HEK293 (cell line): ENCODE data around the gene ZNF8.
A peak's percentile ranks its signal among the peaks of the same experiment; 100 is the strongest.

Experiments used
- CTCF ChIA-PET: fragments of 350-600 bp; formaldehyde crosslinking; extraction: SDS; loops from one replicate; lab custom pipeline; 2021; ENCODE audit warnings: antibody characterized with exemption; lab: Yijun Ruan, JAX
- POLR2A ChIA-PET: fragments of 300-600 bp; formaldehyde crosslinking; extraction: SDS; loops from one replicate; lab custom pipeline; 2020; ENCODE audit warnings: antibody characterized with exemption, inconsistent platforms; lab: Yijun Ruan, JAX
- H3K27ac ChIP-seq: fragments of 200-500 bp; sonication (Bioruptor generic); 2 replicates; pipeline ENCODE4 v1.5.1; 2014; ENCODE audit warnings: low read depth, low read length, control low read depth, inconsistent platforms; ENCODE audit errors: extremely low read depth
- H3K36me3 ChIP-seq, 2 experiments: fragments of 200-500 bp in 1 of 2; sonication (Bioruptor generic) in 1 of 2; 1 replicate in 1 of 2; 2 replicates in 1 of 2; pipeline ENCODE4 v1.5.1; 2014 to 2017; ENCODE audit warnings: inconsistent platforms in 2 of 2, low read length in 2 of 2; ENCODE audit not compliant: control insufficient read depth in 2 of 2, insufficient read depth in 1 of 2
- H3K4me1 ChIP-seq: fragments of 200-500 bp; sonication (Bioruptor generic); 2 replicates; pipeline ENCODE4 v1.5.1; 2014; ENCODE audit warnings: mild to moderate bottlenecking, low read length, inconsistent platforms; ENCODE audit not compliant: control insufficient read depth, insufficient read depth
- H3K4me3 ChIP-seq: 2 replicates; pipeline ENCODE4 v1.5.1; 2011; ENCODE audit warnings: low read depth, mild to moderate bottlenecking, control low read depth, low read length, moderate library complexity
- H3K9me3 ChIP-seq: fragments of 200-500 bp; sonication (Bioruptor generic); 2 replicates; pipeline ENCODE4 v1.5.1; 2014; ENCODE audit warnings: low read depth, low read length, inconsistent platforms; ENCODE audit not compliant: control insufficient read depth, insufficient read depth
- ATF2 ChIP-seq: fragments of 450-650 bp; formaldehyde crosslinking; IDR thresholded peaks from 2 replicates; pipeline ENCODE4 v1.5.1; 2016; ENCODE audit warnings: missing biosample characterization, missing genetic modification characterization, low read depth
- HOXD13 ChIP-seq: sonication (generic); formaldehyde crosslinking; IDR thresholded peaks from 2 replicates; pipeline ENCODE4 v1.8.0; 2022; ENCODE audit warnings: missing genetic modification reagents, borderline replicate concordance
- KLF1 ChIP-seq: fragments of 450-650 bp; formaldehyde crosslinking; IDR thresholded peaks from 2 replicates; pipeline ENCODE4 v1.5.1; 2016; ENCODE audit warnings: missing biosample characterization, missing genetic modification characterization
- KLF8 ChIP-seq: fragments of 450-650 bp; formaldehyde crosslinking; IDR thresholded peaks from 2 replicates; pipeline ENCODE4 v1.5.1; 2016; ENCODE audit warnings: missing biosample characterization, missing genetic modification characterization
- MZF1 ChIP-seq: fragments of 450-650 bp; formaldehyde crosslinking; IDR thresholded peaks from 2 replicates; pipeline ENCODE4 v1.5.1; 2017; ENCODE audit warnings: missing biosample characterization, missing genetic modification characterization, borderline replicate concordance
- PRDM1 ChIP-seq: fragments of 450-650 bp; formaldehyde crosslinking; IDR thresholded peaks from 2 replicates; pipeline ENCODE4; 2016; ENCODE audit warnings: missing biosample characterization, missing genetic modification characterization
- SCRT1 ChIP-seq: fragments of 450-650 bp; formaldehyde crosslinking; IDR thresholded peaks from 2 replicates; pipeline ENCODE4 v1.5.1; 2016; ENCODE audit warnings: missing biosample characterization, missing genetic modification characterization, borderline replicate concordance
- ZBTB17 ChIP-seq: fragments of 450-650 bp; formaldehyde crosslinking; IDR thresholded peaks from 2 replicates; pipeline ENCODE4 v1.5.1; 2016; ENCODE audit warnings: missing biosample characterization, missing genetic modification characterization
- ZBTB48 ChIP-seq: fragments of 450-650 bp; formaldehyde crosslinking; IDR thresholded peaks from 2 replicates; pipeline ENCODE4 v1.5.1; 2016; ENCODE audit warnings: missing biosample characterization, missing genetic modification characterization
- ZNF221 ChIP-seq: fragments of 450-650 bp; formaldehyde crosslinking; IDR thresholded peaks from 2 replicates; pipeline ENCODE4 v1.5.1; 2017; ENCODE audit warnings: missing biosample characterization, missing genetic modification characterization, borderline replicate concordance
- ZNF23 ChIP-seq: fragments of 450-650 bp; formaldehyde crosslinking; IDR thresholded peaks from 2 replicates; pipeline ENCODE4 v1.5.1; 2016; ENCODE audit warnings: missing biosample characterization, missing genetic modification characterization, borderline replicate concordance
- ZNF488 ChIP-seq: fragments of 450-650 bp; formaldehyde crosslinking; IDR thresholded peaks from 2 replicates; pipeline ENCODE4 v1.5.1; 2016; ENCODE audit warnings: missing biosample characterization, missing genetic modification characterization
- ZNF510 ChIP-seq: fragments of 450-650 bp; formaldehyde crosslinking; IDR thresholded peaks from 2 replicates; pipeline ENCODE4 v1.5.1; 2018; ENCODE audit warnings: mild to moderate bottlenecking, missing genetic modification characterization, missing biosample characterization; ENCODE audit not compliant: insufficient replicate concordance
- ZNF571 ChIP-seq: fragments of 450-650 bp; formaldehyde crosslinking; IDR thresholded peaks from 2 replicates; pipeline ENCODE4 v1.5.0; 2017; ENCODE audit warnings: missing biosample characterization, missing genetic modification characterization
- ZNF580 ChIP-seq: fragments of 450-650 bp; formaldehyde crosslinking; IDR thresholded peaks from 2 replicates; pipeline ENCODE4 v1.5.1; 2016; ENCODE audit warnings: missing biosample characterization, missing genetic modification characterization
- ZNF626 ChIP-seq: fragments of 450-650 bp; sonication (Bioruptor Pico); formaldehyde crosslinking; IDR thresholded peaks from 2 replicates; pipeline ENCODE4 v1.5.1; 2018; ENCODE audit warnings: missing biosample characterization, missing genetic modification characterization, inconsistent platforms
- ZNF629 ChIP-seq: fragments of 450-650 bp; formaldehyde crosslinking; IDR thresholded peaks from 2 replicates; pipeline ENCODE4 v1.5.1; 2017; ENCODE audit warnings: missing biosample characterization, missing genetic modification characterization
- ZNF768 ChIP-seq: fragments of 450-650 bp; formaldehyde crosslinking; IDR thresholded peaks from 2 replicates; pipeline ENCODE4 v1.5.1; 2018; ENCODE audit warnings: missing biosample characterization, mild to moderate bottlenecking, missing genetic modification characterization
- TF ChIP-seq, protein P1 (sequence below): fragments of 450-650 bp; formaldehyde crosslinking; IDR thresholded peaks from 2 replicates; pipeline ENCODE4 v1.5.1; 2016; ENCODE audit warnings: missing biosample characterization, missing genetic modification characterization

ZNF8 gene

DNA sequence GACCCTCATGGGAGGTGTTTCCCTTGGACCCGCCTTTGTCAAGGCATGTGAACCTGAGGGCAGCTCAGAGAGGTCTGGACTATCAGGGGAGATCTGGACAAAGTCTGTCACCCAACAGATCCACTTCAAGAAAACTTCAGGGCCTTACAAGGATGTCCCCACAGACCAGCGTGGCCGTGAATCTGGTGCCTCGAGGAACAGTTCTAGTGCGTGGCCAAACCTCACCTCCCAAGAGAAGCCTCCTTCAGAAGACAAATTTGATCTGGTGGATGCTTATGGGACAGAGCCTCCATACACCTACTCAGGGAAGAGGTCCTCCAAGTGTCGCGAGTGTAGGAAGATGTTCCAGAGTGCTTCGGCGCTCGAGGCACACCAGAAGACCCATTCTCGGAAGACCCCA lies 59.6 kb downstream of the ZNF8 start:
- H3K4me1 ChIP-seq: no peaks in the 10 kb centered on the region
- H3K36me3 ChIP-seq: peaks cover 0 to 63% of the 10 kb centered on the region in 2 experiments; a peak in 1 of 3 replicates
- ChIA-PET CTCF (no interaction called here), POLR2A (no interaction called here)
- H3K9me3 ChIP-seq: no peaks in the 10 kb centered on the region
- no peak overlapping the region for H3K27ac ChIP-seq
- TF ChIP-seq MZF1: no peak
- no peak overlapping the region for H3K4me3 ChIP-seq

DNA sequence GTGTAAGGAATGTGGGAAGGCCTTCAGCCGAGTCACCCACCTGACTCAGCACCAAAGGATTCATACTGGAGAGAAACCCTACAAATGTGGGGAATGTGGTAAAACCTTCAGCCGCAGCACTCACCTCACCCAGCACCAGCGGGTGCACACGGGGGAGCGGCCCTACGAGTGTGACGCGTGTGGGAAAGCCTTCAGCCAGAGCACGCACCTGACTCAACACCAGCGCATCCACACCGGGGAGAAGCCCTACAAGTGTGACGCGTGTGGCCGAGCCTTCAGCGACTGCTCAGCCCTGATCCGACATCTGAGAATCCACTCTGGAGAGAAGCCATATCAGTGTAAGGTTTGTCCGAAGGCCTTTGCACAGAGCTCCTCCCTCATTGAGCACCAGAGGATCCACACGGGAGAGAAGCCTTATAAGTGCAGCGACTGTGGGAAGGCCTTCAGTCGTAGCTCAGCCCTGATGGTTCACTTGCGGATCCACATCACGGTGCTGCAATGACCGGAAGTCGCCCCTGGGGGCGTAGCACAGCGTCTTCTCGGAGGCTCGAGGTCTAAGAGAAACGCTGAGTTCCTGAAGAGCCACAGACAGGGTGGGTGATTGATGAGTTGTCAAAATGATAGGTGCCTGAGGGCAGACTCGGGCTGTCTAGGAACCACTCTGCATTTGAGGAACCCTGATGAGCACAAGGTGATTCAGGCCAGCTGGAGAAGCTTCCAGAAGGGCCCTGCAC lies 60.2 kb downstream of the ZNF8 start:
- POLR2A ChIA-PET: no interaction called here
- no peak overlapping the region for H3K4me3 ChIP-seq
- no peak overlapping the region for H3K27ac ChIP-seq
- TF ChIP-seq ZNF221: no peak
- no peak for TF ChIP-seq ZNF510 (tag by site-specific recombination)
- TF ChIP-seq ZNF571 (tag by site-specific recombination): no peak
- TF ChIP-seq, protein P1, sequence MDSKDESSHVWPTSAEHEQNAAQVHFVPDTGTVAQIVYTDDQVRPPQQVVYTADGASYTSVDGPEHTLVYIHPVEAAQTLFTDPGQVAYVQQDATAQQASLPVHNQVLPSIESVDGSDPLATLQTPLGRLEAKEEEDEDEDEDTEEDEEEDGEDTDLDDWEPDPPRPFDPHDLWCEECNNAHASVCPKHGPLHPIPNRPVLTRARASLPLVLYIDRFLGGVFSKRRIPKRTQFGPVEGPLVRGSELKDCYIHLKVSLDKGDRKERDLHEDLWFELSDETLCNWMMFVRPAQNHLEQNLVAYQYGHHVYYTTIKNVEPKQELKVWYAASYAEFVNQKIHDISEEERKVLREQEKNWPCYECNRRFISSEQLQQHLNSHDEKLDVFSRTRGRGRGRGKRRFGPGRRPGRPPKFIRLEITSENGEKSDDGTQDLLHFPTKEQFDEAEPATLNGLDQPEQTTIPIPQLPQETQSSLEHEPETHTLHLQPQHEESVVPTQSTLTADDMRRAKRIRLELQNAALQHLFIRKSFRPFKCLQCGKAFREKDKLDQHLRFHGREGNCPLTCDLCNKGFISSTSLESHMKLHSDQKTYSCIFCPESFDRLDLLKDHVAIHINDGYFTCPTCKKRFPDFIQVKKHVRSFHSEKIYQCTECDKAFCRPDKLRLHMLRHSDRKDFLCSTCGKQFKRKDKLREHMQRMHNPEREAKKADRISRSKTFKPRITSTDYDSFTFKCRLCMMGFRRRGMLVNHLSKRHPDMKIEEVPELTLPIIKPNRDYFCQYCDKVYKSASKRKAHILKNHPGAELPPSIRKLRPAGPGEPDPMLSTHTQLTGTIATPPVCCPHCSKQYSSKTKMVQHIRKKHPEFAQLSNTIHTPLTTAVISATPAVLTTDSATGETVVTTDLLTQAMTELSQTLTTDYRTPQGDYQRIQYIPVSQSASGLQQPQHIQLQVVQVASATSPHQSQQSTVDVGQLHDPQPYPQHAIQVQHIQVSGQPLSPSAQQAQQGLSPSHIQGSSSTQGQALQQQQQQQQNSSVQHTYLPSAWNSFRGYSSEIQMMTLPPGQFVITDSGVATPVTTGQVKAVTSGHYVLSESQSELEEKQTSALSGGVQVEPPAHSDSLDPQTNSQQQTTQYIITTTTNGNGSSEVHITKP (tag by site-specific recombination): no peak
- no peak for TF ChIP-seq ZNF580 (tag by site-specific recombination)
- TF ChIP-seq HOXD13 (CRISPR knock-in tag): no peak
- no peak for TF ChIP-seq KLF1 (tag by site-specific recombination)
- no peak for TF ChIP-seq ZNF768 (tag by site-specific recombination)
- TF ChIP-seq ZNF629 (tag by site-specific recombination): no peak
- no peak for TF ChIP-seq ZNF626 (tag by site-specific recombination)
- TF ChIP-seq ZNF23: no peak
- no peak for TF ChIP-seq ZBTB48 (tag by site-specific recombination)
- no peak for TF ChIP-seq ZNF488 (tag by site-specific recombination)
- TF ChIP-seq KLF8 (tag by site-specific recombination): no peak
- TF ChIP-seq PRDM1 (tag by site-specific recombination): no peak
- H3K36me3 ChIP-seq: peaks cover 0 to 63% of the 10 kb centered on the region in 2 experiments; a peak in 1 of 3 replicates
- CTCF ChIA-PET: no interaction called here
- H3K4me1 ChIP-seq: no peaks in the 10 kb centered on the region
- H3K9me3 ChIP-seq: no peaks in the 10 kb centered on the region

DNA sequence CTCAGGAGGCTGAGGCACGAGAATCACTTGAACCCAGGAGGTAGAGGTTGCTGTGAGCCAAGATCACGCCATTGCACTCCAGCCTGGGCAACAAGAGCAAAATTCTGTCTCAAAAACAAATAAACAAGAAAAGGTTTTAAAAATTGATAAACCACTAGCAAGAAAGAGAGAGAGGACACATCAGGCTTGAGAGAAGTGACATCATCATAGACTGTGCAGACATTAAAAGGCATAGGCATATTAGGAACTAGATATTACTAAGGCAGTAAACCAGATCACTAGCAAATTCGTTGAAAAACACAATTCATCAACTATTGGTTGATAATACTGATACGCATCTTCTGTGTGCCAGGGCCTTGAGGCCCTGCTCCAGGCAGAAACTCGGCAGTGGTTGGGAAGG lies 66.8 kb downstream of the ZNF8 start:
- no peak overlapping the region for H3K4me3 ChIP-seq
- no peak overlapping the region for H3K27ac ChIP-seq
- H3K9me3 ChIP-seq: no peaks in the 10 kb centered on the region
- peaks cover 0 to 11% of the 10 kb centered on the region in 2 experiments; a peak in 2 of 3 replicates for H3K36me3 ChIP-seq
- CTCF ChIA-PET: interaction anchor here (0.9 kb wide), 1 partner anchor 9 kb away, joined by 3 read pairs; no protein-coding TSS in a partner anchor
- POLR2A ChIA-PET: interaction anchor here (3.0 kb wide), 2 partner anchors 17 to 19 kb away, joined by 12 to 18 read pairs; partner anchors contain the start of genes ZNF497 and ZSCAN22
- H3K4me1 ChIP-seq: no peaks in the 10 kb centered on the region
- peak; percentile 70; the same call in 1 of the 2 replicates for TF ChIP-seq ATF2
- TF ChIP-seq ZBTB17 (tag by site-specific recombination): peak; percentile 59
- no peak for TF ChIP-seq SCRT1
